Erythroblast (primary cell): Measurements from ENCODE around the gene TBX1.

Experiments
- GATA1 ChIP-seq: IDR thresholded peaks from 2 replicates; pipeline ENCODE4 v1.6.1; 2011; ENCODE audit warnings: low read depth, mild to moderate bottlenecking, control low read depth, low read length, moderate library complexity
- POLR2A ChIP-seq: IDR thresholded peaks from 2 replicates; pipeline ENCODE4 v1.6.1; 2011; ENCODE audit warnings: mild to moderate bottlenecking, low read length

DNA sequence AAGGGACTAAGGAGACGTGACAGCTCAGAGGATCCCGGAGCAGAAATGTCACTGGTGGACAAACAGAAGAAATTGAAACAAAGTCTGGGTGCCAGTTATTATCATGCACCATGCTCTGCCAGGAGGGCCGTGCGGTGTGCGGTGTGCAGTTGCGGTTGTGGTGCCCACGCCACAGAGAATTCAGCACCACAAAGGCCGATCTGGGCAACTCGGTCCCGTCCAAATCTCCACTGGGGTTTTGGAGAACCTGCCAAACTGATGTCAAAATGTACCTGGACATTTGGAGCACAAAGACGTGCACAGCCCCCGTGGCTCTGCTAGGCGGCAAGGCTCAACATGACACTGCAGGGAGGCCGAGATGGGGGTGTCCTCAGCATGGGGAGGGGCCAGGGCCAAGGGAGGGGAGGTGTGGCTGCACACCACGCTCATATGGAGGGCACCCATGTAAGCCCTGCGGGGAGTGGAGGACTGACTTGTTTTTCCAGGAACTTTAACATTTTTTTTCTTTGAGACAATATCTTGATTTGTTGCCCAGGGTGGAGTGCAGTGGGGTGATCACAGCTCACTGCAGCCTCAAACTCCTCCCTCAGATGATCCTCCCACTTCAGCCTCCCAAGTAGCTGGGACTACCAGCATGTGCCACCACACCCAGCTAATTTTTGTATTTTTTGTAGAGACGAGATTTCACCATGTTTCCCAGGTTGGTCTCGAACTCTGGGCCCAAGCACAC, 54.7 kb downstream of the TBX1 start:
- TF ChIP-seq POLR2A (no peak), GATA1 (no peak)
